KMS-11 (cell line): ENCODE measurements around the gene STK25.

Experiments
- H2AFZ ChIP-seq: fragments of 200-600 bp; sonication (generic); 2 replicates; pipeline ENCODE4 v1.6.1; 2016; ENCODE audit warnings: antibody characterized with exemption, mixed run types, low read depth
- H3K27ac ChIP-seq: fragments of 200-600 bp; sonication (generic); 2 replicates; pipeline ENCODE4 v1.6.1; 2016; ENCODE audit warnings: mild to moderate bottlenecking, mixed run types
- H3K27me3 ChIP-seq: fragments of 200-600 bp; sonication (generic); 2 replicates; pipeline ENCODE4 v1.6.1; 2017; ENCODE audit warnings: mild to moderate bottlenecking, low read depth, mixed run types, moderate library complexity; ENCODE audit not compliant: insufficient read depth
- H3K36me3 ChIP-seq: fragments of 200-600 bp; sonication (generic); 2 replicates; pipeline ENCODE4 v1.6.1; 2017; ENCODE audit warnings: mild to moderate bottlenecking, mixed run types; ENCODE audit not compliant: insufficient read depth
- H3K4me1 ChIP-seq: fragments of 200-600 bp; sonication (generic); 2 replicates; pipeline ENCODE4 v1.6.1; 2016; ENCODE audit warnings: mild to moderate bottlenecking, low read depth, mixed run types; ENCODE audit not compliant: poor library complexity, severe bottlenecking
- H3K4me2 ChIP-seq: fragments of 200-600 bp; sonication (generic); 2 replicates; pipeline ENCODE4 v1.7.0; 2016; ENCODE audit warnings: mild to moderate bottlenecking, mixed run types
- H3K4me3 ChIP-seq: fragments of 200-600 bp; sonication (generic); IDR thresholded peaks from 2 replicates; pipeline ENCODE4 v1.6.1; 2017; ENCODE audit warnings: low read depth, low read length, mixed read lengths; ENCODE audit not compliant: insufficient read depth
- H3K79me2 ChIP-seq: fragments of 200-600 bp; sonication (generic); 2 replicates; pipeline ENCODE4 v1.6.1; 2016; ENCODE audit warnings: low read depth, mixed run types; ENCODE audit not compliant: insufficient read depth
- H3K9ac ChIP-seq: fragments of 200-600 bp; sonication (generic); 2 replicates; pipeline ENCODE4 v1.6.1; 2016; ENCODE audit warnings: mild to moderate bottlenecking, mixed run types
- H4K20me1 ChIP-seq: fragments of 200-600 bp; sonication (generic); 2 replicates; pipeline ENCODE4 v1.6.1; 2016; ENCODE audit warnings: mild to moderate bottlenecking, mixed run types; ENCODE audit not compliant: insufficient read depth
- CTCF ChIP-seq: fragments of 200-600 bp; sonication (generic); conservative IDR thresholded peaks from 2 replicates; pipeline ENCODE4 v1.6.1; 2017; ENCODE audit warnings: low read depth, mild to moderate bottlenecking, antibody characterized with exemption, low read length, moderate library complexity, mixed read lengths

Gene STK25

GRCh38 chr2:241519669-241520068, 11.3 kb upstream of the STK25 start:
- Histone ChIP-seq H3K79me2 (no peaks in the 10 kb centered on the region), H3K27me3 (no peaks in the 10 kb centered on the region), H3K4me3 (no peak overlapping the region), H3K9ac (no peak overlapping the region), H3K4me2 (no peak overlapping the region), H3K36me3 (no peaks in the 10 kb centered on the region), H3K4me1 (peaks cover 26% of the 10 kb centered on the region), H3K27ac (no peak overlapping the region), H2AFZ (no peak overlapping the region), H4K20me1 (no peaks in the 10 kb centered on the region)
- TF ChIP-seq CTCF = no peak

- H3K4me2 ChIP-seq = no peak overlapping the region
- H3K79me2 ChIP-seq = no peaks in the 10 kb centered on the region
- H4K20me1 ChIP-seq = no peaks in the 10 kb centered on the region
- no peak overlapping the region for H2AFZ ChIP-seq
- H3K4me1 ChIP-seq = peaks cover 31% of the 10 kb centered on the region
- no peak overlapping the region for H3K27ac ChIP-seq
- peaks cover 6% of the 10 kb centered on the region; the same call in 1 of the 2 replicates for H3K27me3 ChIP-seq
- no peak for TF ChIP-seq CTCF
- no peaks in the 10 kb centered on the region for H3K36me3 ChIP-seq
- H3K9ac ChIP-seq = no peak overlapping the region
- H3K4me3 ChIP-seq = no peak overlapping the region
These were observed 8.9 kb upstream of the STK25 start for GRCh38 chr2:241517297-241517696.

DNA sequence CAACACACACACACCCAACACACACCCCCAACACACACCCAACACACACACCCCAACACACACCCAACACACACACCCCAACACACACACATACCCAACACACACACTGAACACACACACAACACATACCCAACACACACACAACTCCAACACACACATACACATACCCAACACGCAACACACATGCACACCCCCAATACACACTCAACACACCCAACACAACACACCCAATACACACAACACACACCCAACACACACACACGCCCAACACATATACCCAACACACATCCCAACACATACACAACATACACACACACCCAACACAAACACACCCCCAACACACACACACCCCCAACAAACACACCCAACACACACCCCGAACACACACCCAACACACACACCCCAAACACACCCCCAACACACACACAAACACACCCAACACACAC, 8.2 kb upstream of the STK25 start:
- Histone ChIP-seq H3K27me3 (peaks cover 14% of the 10 kb centered on the region; the same call in 1 of the 2 replicates), H2AFZ (no peak overlapping the region), H3K27ac (no peak overlapping the region; the same call in 1 of the 2 replicates), H3K36me3 (no peaks in the 10 kb centered on the region), H4K20me1 (no peaks in the 10 kb centered on the region), H3K4me1 (peaks cover 31% of the 10 kb centered on the region), H3K79me2 (no peaks in the 10 kb centered on the region), H3K4me2 (peak overlapping the region; percentile 26; the same call in 1 of the 2 replicates), H3K9ac (no peak overlapping the region), H3K4me3 (no peak overlapping the region)
- TF ChIP-seq CTCF = no peak

DNA sequence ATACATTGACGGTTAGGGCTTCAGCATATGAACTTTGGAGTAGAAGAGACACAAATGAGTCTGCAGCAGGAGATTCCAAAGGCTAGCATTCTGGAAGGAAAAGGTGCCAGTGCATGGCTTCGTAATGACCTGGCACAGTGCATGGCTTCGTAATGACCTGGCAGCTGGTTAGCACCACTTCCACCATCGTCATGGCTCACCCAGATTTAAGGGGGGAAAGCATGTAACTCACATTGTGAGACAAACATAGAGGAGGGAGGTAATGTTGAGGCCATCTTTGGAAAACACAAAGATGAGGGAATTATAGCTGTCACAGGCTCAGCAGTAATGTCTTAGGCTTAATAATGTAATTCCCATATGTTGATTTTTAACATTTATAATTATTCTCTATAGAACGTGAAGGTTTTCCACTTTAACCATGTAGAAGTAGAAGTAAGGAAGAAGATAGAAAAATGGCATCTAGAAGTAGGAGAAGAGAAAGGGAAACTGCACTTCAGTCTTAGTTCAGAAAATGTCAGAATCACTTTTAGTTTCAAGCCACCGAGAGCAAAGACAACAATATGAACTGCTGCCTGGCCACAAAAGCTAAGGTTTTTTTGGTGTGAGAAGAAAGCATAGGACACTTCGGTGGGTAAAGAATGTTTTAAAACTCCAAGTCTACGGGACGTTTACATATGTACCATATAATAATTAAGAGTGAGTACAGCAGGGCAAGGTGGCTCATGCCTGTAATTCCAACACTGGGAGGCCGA, 6.8 kb upstream of the STK25 start:
- H3K27me3 ChIP-seq = peaks cover 14% of the 10 kb centered on the region; the same call in 1 of the 2 replicates

More for the DNA sequence above, 6.8 kb upstream of the STK25 start:
- Histone ChIP-seq H3K4me3 (no peak overlapping the region), H3K4me2 (peak overlapping the region; percentile 26), H3K9ac (no peak overlapping the region), H3K36me3 (no peaks in the 10 kb centered on the region), H3K27ac (peak overlapping the region; percentile 41), H3K4me1 (peaks cover 31% of the 10 kb centered on the region), H2AFZ (no peak overlapping the region), H4K20me1 (no peaks in the 10 kb centered on the region), H3K79me2 (no peaks in the 10 kb centered on the region)
- TF ChIP-seq CTCF = no peak
